Retinal pigment epithelial cell (primary cell): Measurements from ENCODE around the gene CNIH3.

ENCODE experiments used
- DNase-seq: peaks from one replicate; pipeline ENCODE4 v3.0.0-alpha.2; 2010; ENCODE audit warnings: low read depth
- H3K4me3 ChIP-seq: 2 replicates; pipeline ENCODE4 v1.5.1; 2011; ENCODE audit warnings: mild to moderate bottlenecking, low read length, control low read depth, moderate library complexity
- CTCF ChIP-seq: conservative IDR thresholded peaks from 2 replicates; pipeline ENCODE4 v1.5.1; 2011; ENCODE audit warnings: low read depth, low read length, control low read depth, inconsistent platforms

CNIH3 gene

GRCh38 chr1:224732377-224733026, 116.4 kb downstream of the CNIH3 start:
- no peak overlapping the region for H3K4me3 ChIP-seq
- DNase-seq = no peak
- no peak for TF ChIP-seq CTCF

GRCh38 chr1:224733027-224733911, 117.2 kb downstream of the CNIH3 start:
- TF ChIP-seq CTCF = no peak
- no peak overlapping the region for H3K4me3 ChIP-seq
- DNase-seq = no peak

- no peak for DNase-seq
- H3K4me3 ChIP-seq = no peak overlapping the region
- TF ChIP-seq CTCF = peak; percentile 10
Observed at GRCh38 chr1:224734261-224734935, 118.3 kb downstream of the CNIH3 start.

GRCh38 chr1:224735159-224735558, 119.0 kb downstream of the CNIH3 start:
- no peak overlapping the region for H3K4me3 ChIP-seq
- no peak for DNase-seq
- TF ChIP-seq CTCF = no peak

GRCh38 chr1:224736619-224737352, 120.7 kb downstream of the CNIH3 start:
- no peak overlapping the region for H3K4me3 ChIP-seq
- no peak for DNase-seq
- no peak for TF ChIP-seq CTCF

- no peak for DNase-seq
- TF ChIP-seq CTCF = no peak
- H3K4me3 ChIP-seq = no peak overlapping the region
Observed at GRCh38 chr1:224737353-224737727, 121.2 kb downstream of the CNIH3 start.
